Sigmoid colon (tissue), 4 donors: ENCODE results near the gene TSGA10.

Experiments
- CTCF ChIP-seq, 4 experiments: fragments of 450-650 bp in 3 of 4; fragments of 200-600 bp in 1 of 4; IDR thresholded peaks; one replicate each; pipeline ENCODE4 v1.5.1; 2016 to 2019; ENCODE audit warnings: antibody characterized with exemption in 4 of 4, mild to moderate bottlenecking in 3 of 4, moderate library complexity in 2 of 4
- EP300 ChIP-seq, 4 donors: sonication (generic); formaldehyde crosslinking; IDR thresholded peaks; one replicate each; pipeline ENCODE4 v1.6.1; 2017; ENCODE audit warnings: antibody characterized with exemption in 4 of 4
- POLR2A ChIP-seq, 2 donors: fragments of 450-650 bp; IDR thresholded peaks; one replicate each; pipeline ENCODE4 v1.6.1; 2016; ENCODE audit warnings: antibody characterized with exemption in 2 of 2, mild to moderate bottlenecking in 2 of 2, moderate library complexity in 2 of 2

GRCh38 chr2:99139003-99139402 is 15.7 kb downstream of the TSGA10 start:
- no peak for TF ChIP-seq CTCF (IDR thresholded peaks at IDR 0.05)
- no peak for TF ChIP-seq POLR2A (IDR thresholded peaks at IDR 0.05)
- no peak for TF ChIP-seq EP300 (IDR thresholded peaks at IDR 0.05)
